ENCODE data around the gene LYZL4. TPM values are rescaled to one million over a fixed set of nuclear protein-coding genes. Genes with fewer than 3 reads are reported as not detected.

Gene LYZL4
- total RNA-seq, 1 experiment from 2014 or later = not detected

DNA sequence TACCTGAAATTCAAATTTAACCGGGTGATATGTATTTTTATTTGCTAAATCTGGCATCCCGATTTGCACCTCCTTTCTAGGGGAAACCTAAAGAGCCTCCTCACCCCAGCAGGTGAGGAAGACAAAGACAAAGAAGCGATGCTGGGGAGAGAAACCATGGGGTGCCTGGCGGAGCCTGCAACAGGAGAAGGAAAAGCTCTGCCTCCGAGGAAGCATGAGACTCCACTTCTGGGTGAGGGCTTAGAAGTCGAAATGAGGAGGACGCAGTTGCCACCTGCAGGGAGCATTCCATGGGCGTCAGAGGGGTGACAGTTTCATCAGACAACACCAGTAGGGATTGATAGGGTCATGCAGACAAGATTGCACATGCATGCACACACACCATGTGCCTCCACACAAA, 30.5 kb upstream of the LYZL4 start:
- Mint-ChIP-seq H3K27me3 (ENCODE audit: unreplicated experiment) (peaks cover 18% of the 10 kb centered on the region), H3K4me1 (ENCODE audit: low read depth, unreplicated experiment) (peaks cover 9% of the 10 kb centered on the region), H3K36me3 (ENCODE audit: insufficient read depth, unreplicated experiment) (no peaks in the 10 kb centered on the region), H3K9me3 (ENCODE audit: low read depth, unreplicated experiment) (no peaks in the 10 kb centered on the region), H3K4me3 (ENCODE audit: low read depth, unreplicated experiment) (no peak overlapping the region), H3K27ac (ENCODE audit: unreplicated experiment) (no peak overlapping the region)
- TF ChIP-seq CTCF (IDR thresholded peaks at IDR 0.05; ENCODE audit: unreplicated experiment) = no peak
- CTCF ChIA-PET = interaction anchor here (1.2 kb wide), 1 partner anchor 193 kb away, joined by 7 read pairs; no protein-coding TSS in a partner anchor
- intact Hi-C loops (cut with micrococcal nuclease; ENCODE audit: unreplicated experiment) = loop anchor here (5.0 kb wide), 2 partner anchors 66 to 324 kb away; no protein-coding TSS in a partner anchor
- no TSS peak for BruUV-seq (replicated peaks)
- DNase-seq = no peak

DNA sequence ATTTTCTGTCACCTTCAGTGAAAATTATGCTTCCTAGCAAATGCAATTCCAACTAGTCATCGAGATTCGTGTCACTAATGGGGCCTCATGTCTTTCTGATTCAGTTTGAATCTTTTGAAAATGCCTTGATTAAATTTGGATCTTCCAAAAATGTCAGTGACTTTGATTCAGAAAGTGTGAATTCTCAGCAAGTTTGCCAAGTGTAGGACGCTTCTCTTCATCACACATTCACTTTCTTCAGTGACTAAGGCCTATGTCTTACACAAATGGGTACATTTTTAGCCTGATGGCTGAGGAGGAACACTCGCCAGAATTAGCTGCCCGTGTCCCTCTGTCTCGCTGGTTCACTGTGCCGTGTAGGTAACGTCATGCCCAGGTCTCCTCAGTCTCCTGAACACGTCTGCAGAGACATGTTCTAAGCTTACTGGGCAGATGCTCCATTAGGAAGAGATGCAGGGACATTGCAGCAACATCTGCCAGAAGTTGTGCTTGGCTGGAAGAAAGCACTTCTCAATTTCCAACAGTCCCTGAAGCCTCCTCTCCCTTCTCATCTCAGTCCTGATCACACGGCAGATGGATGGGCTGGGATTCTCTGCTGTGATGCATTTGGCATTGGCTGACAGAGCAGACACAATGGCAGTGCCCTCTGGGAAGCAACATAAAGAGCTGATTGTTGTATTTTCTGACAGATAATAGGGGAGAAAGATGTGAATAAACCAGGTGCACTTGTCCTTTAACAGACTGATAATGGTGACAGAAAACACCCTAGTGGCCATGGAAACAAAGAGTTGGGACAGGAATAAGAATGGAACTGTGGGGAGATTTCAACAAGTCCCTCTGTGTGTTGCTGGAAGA, 29.1 kb upstream of the LYZL4 start:
- Mint-ChIP-seq H3K27ac (ENCODE audit: unreplicated experiment) (no peak overlapping the region), H3K9me3 (ENCODE audit: low read depth, unreplicated experiment) (no peaks in the 10 kb centered on the region), H3K4me3 (ENCODE audit: low read depth, unreplicated experiment) (no peak overlapping the region), H3K27me3 (ENCODE audit: unreplicated experiment) (peaks cover 24% of the 10 kb centered on the region), H3K4me1 (ENCODE audit: low read depth, unreplicated experiment) (peaks cover 6% of the 10 kb centered on the region), H3K36me3 (ENCODE audit: insufficient read depth, unreplicated experiment) (no peaks in the 10 kb centered on the region)
- intact Hi-C loops (cut with micrococcal nuclease; ENCODE audit: unreplicated experiment) = loop anchor here (5.0 kb wide), 2 partner anchors 68 to 322 kb away; no protein-coding TSS in a partner anchor
- no peak for DNase-seq
- no peak for TF ChIP-seq CTCF (IDR thresholded peaks at IDR 0.05; ENCODE audit: unreplicated experiment)
- CTCF ChIA-PET = interaction anchor here (1.0 kb wide), 1 partner anchor 210 kb away, joined by 3 read pairs; no protein-coding TSS in a partner anchor
- BruUV-seq (replicated peaks) = no TSS peak

DNA sequence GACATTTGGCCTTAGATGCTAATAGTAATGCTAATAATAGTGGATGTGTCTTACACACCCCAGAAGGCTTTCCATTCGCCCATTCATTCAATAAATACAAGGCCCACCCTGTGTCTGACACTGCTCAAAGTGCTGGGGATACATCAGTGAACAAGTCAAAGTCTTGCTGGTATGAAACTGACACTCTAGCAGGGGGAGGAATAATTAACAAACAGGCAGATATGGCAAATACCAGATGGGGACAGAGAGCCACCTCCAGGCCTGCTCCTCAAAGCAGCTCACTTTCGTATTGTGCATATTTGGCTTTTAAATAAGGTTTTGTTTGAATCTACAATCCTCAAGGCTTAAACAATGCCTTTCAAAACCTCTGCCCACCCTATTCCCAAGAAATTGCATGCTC, 28.3 kb upstream of the LYZL4 start:
- Mint-ChIP-seq H3K4me1 (ENCODE audit: low read depth, unreplicated experiment) (no peaks in the 10 kb centered on the region), H3K4me3 (ENCODE audit: low read depth, unreplicated experiment) (no peak overlapping the region), H3K27ac (ENCODE audit: unreplicated experiment) (no peak overlapping the region), H3K9me3 (ENCODE audit: low read depth, unreplicated experiment) (no peaks in the 10 kb centered on the region), H3K36me3 (ENCODE audit: insufficient read depth, unreplicated experiment) (no peaks in the 10 kb centered on the region), H3K27me3 (ENCODE audit: unreplicated experiment) (peaks cover 31% of the 10 kb centered on the region)
- CTCF ChIA-PET = no interaction called here
- TF ChIP-seq CTCF (IDR thresholded peaks at IDR 0.05; ENCODE audit: unreplicated experiment) = no peak
- no peak for DNase-seq
- BruUV-seq (replicated peaks) = no TSS peak
- intact Hi-C loops (cut with micrococcal nuclease; ENCODE audit: unreplicated experiment) = no loop called here

DNA sequence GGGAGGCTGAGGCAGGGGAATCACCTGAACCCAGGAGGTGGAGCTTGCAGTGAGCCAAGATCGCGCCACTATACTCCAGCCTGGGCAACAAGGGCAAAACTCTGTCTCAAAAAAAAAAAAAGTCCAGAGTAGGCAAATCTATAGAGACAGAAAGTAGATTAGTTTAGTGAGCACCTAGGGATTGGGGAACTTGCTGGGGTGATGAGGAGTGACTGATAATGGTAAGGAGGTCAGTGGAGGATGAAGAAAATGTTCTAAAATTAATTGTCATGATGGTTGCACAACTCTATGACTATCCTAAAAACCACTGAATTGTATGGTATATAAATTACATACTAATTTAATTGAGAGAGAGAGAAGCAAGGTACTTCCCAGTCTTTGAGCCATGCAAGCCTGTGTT, 27.8 kb upstream of the LYZL4 start:
- H3K4me3 Mint-ChIP-seq (ENCODE audit: low read depth, unreplicated experiment) = no peak overlapping the region
- CTCF ChIA-PET = interaction anchor here (0.7 kb wide), 1 partner anchor 670 kb away, joined by 12 read pairs; no protein-coding TSS in a partner anchor
- TF ChIP-seq CTCF (IDR thresholded peaks at IDR 0.05; ENCODE audit: unreplicated experiment) = no peak
- no peaks in the 10 kb centered on the region for H3K9me3 Mint-ChIP-seq (ENCODE audit: low read depth, unreplicated experiment)
- no peak for DNase-seq
- BruUV-seq (replicated peaks) = no TSS peak
- no peaks in the 10 kb centered on the region for H3K4me1 Mint-ChIP-seq (ENCODE audit: low read depth, unreplicated experiment)
- H3K27me3 Mint-ChIP-seq (ENCODE audit: unreplicated experiment) = peaks cover 33% of the 10 kb centered on the region
- intact Hi-C loops (cut with micrococcal nuclease; ENCODE audit: unreplicated experiment) = no loop called here
- no peak overlapping the region for H3K27ac Mint-ChIP-seq (ENCODE audit: unreplicated experiment)
- H3K36me3 Mint-ChIP-seq (ENCODE audit: insufficient read depth, unreplicated experiment) = no peaks in the 10 kb centered on the region

Measured in Calu3 (cell line).